ENCODE measurements around the gene NUAK2. TPM values are rescaled to one million over a fixed set of nuclear protein-coding genes. Genes with fewer than 3 reads are reported as not detected.

NUAK2 gene
- total RNA-seq, 3 donors from 2014 or later (not counting 1 experiment from before 2014, with no cell fraction given) = 17.3 to 21.7 (median 21.5) TPM

GRCh38 chr1:205326812-205327466 lies 5.4 kb upstream of the NUAK2 start:
- no peaks in the 10 kb centered on the region for H3K36me3 ChIP-seq (ENCODE audit: control insufficient read depth, insufficient read depth, low read length)
- intact Hi-C loops (cut with micrococcal nuclease) = no loop called here
- Mint-ChIP-seq H3K27me3 (ENCODE audit: low read depth in 2 of 2) (peaks cover 8 to 11% of the 10 kb centered on the region in 2 donors), H3K4me3 (no peak overlapping the region), H3K9me3 (no peaks in the 10 kb centered on the region), H3K4me1 (peaks cover 12 to 20% of the 10 kb centered on the region in 2 donors), H3K27ac (no peak overlapping the region), H3K36me3 (no peaks in the 10 kb centered on the region)
- H3K9me3 ChIP-seq (ENCODE audit: control insufficient read depth, insufficient read depth, low read length) = no peaks in the 10 kb centered on the region
- ATAC-seq (no peak), DNase-seq (no peak)
- H3K4me3 ChIP-seq (ENCODE audit: low read length) = no peak overlapping the region
- no peaks in the 10 kb centered on the region for H3K27me3 ChIP-seq (ENCODE audit: control insufficient read depth, insufficient read depth, low read length)
- no peak for TF ChIP-seq CTCF (IDR thresholded peaks at IDR 0.05)
- H3K27ac ChIP-seq (ENCODE audit: low read length) = no peak overlapping the region
- 87% methylated on average over 11 of the region's 11 CpGs for WGBS (ENCODE audit: insufficient coverage)
- peaks cover 11% of the 10 kb centered on the region for H3K4me1 ChIP-seq (ENCODE audit: control insufficient read depth, insufficient read depth, low read length)

GRCh38 chr1:205325334-205325884 lies 3.9 kb upstream of the NUAK2 start:
- no peak overlapping the region for H3K27ac Mint-ChIP-seq

GRCh38 chr1:205324781-205325180 lies 3.2 kb upstream of the NUAK2 start:
- H3K4me1 Mint-ChIP-seq = peaks cover 30 to 39% of the 10 kb centered on the region in 2 donors
- H3K4me3 ChIP-seq (ENCODE audit: low read length) = no peak overlapping the region
- no peak overlapping the region for H3K4me3 Mint-ChIP-seq
- no peaks in the 10 kb centered on the region for H3K9me3 ChIP-seq (ENCODE audit: control insufficient read depth, insufficient read depth, low read length)
- H3K4me1 ChIP-seq (ENCODE audit: control insufficient read depth, insufficient read depth, low read length) = peaks cover 19% of the 10 kb centered on the region
- no peaks in the 10 kb centered on the region for H3K27me3 ChIP-seq (ENCODE audit: control insufficient read depth, insufficient read depth, low read length)
- TF ChIP-seq CTCF (IDR thresholded peaks at IDR 0.05) = no peak
- no peaks in the 10 kb centered on the region for H3K9me3 Mint-ChIP-seq
- WGBS (ENCODE audit: insufficient coverage) = 79% methylated on average over 5 of the region's 6 CpGs
- H3K27me3 Mint-ChIP-seq (ENCODE audit: low read depth in 2 of 2) = peaks cover 8 to 11% of the 10 kb centered on the region in 2 donors
- H3K36me3 Mint-ChIP-seq = no peaks in the 10 kb centered on the region
- H3K27ac Mint-ChIP-seq = no peak overlapping the region
- ATAC-seq = no peak
- no peaks in the 10 kb centered on the region for H3K36me3 ChIP-seq (ENCODE audit: control insufficient read depth, insufficient read depth, low read length)
- H3K27ac ChIP-seq (ENCODE audit: low read length) = no peak overlapping the region
- peak in 1 of 2 donors; percentile 34 for DNase-seq
- intact Hi-C loops (cut with micrococcal nuclease) = loop anchor here (1.0 kb wide), 1 partner anchor 51 kb away; no protein-coding TSS in a partner anchor

More at GRCh38 chr1:205325334-205325884, 3.9 kb upstream of the NUAK2 start:
- no peaks in the 10 kb centered on the region for H3K9me3 ChIP-seq (ENCODE audit: control insufficient read depth, insufficient read depth, low read length)
- ATAC-seq (peak in 2 of 3 donors; percentile 30 to 37), DNase-seq (peak; percentile 43 to 85)
- H3K9me3 Mint-ChIP-seq = no peaks in the 10 kb centered on the region
- no peaks in the 10 kb centered on the region for H3K27me3 ChIP-seq (ENCODE audit: control insufficient read depth, insufficient read depth, low read length)
- peaks cover 8 to 11% of the 10 kb centered on the region in 2 donors for H3K27me3 Mint-ChIP-seq (ENCODE audit: low read depth in 2 of 2)
- peaks cover 24 to 34% of the 10 kb centered on the region in 2 donors for H3K4me1 Mint-ChIP-seq
- intact Hi-C loops (cut with micrococcal nuclease) = loop anchor here (1.0 kb wide), 1 partner anchor 52 kb away; no protein-coding TSS in a partner anchor
- H3K4me3 ChIP-seq (ENCODE audit: low read length) = no peak overlapping the region
- no peaks in the 10 kb centered on the region for H3K36me3 Mint-ChIP-seq
- H3K27ac ChIP-seq (ENCODE audit: low read length) = no peak overlapping the region
- H3K36me3 ChIP-seq (ENCODE audit: control insufficient read depth, insufficient read depth, low read length) = no peaks in the 10 kb centered on the region
- no peak overlapping the region for H3K4me3 Mint-ChIP-seq
- peaks cover 18% of the 10 kb centered on the region for H3K4me1 ChIP-seq (ENCODE audit: control insufficient read depth, insufficient read depth, low read length)
- peak; percentile 83 for TF ChIP-seq CTCF (IDR thresholded peaks at IDR 0.05)
- WGBS (ENCODE audit: insufficient coverage) = 43% methylated on average over 6 of the region's 6 CpGs

Data from natural killer cell (primary cell).